Esophagus squamous epithelium (tissue), 5 donors: ENCODE results near the gene DNAJC7. TPM values are rescaled to one million over a fixed set of nuclear protein-coding genes. Genes with fewer than 3 reads are reported as not detected.

Experiments
- DNase-seq: peaks from one replicate; lab custom pipeline; 2025; lab: John Stamatoyannopoulos, UW
- H3K27ac ChIP-seq, 4 donors: fragments of 200-600 bp; sonication (generic); one replicate each; pipeline ENCODE4 v1.5.1; 2016 to 2019; ENCODE audit warnings: mild to moderate bottlenecking in 1 of 4
- H3K27me3 ChIP-seq, 4 donors: fragments of 200-600 bp; sonication (generic); 1 replicate in 3 of 4; 2 replicates in 1 of 4; pipeline versions ENCODE4 v1.5.1 to v1.6.0; 2017 to 2021; ENCODE audit warnings: antibody characterized with exemption in 1 of 4
- H3K36me3 ChIP-seq, 3 donors: fragments of 200-600 bp; sonication (generic); one replicate each; pipeline ENCODE4 v1.5.1; 2016 to 2019
- H3K4me1 ChIP-seq, 3 donors: fragments of 200-600 bp; sonication (generic); one replicate each; pipeline ENCODE4 v1.5.1; 2017 to 2019
- H3K4me3 ChIP-seq, 4 donors: fragments of 200-600 bp; sonication (generic); 1 replicate in 3 of 4; 2 replicates in 1 of 4; pipeline ENCODE4 v1.5.1; 2016 to 2019; ENCODE audit warnings: mild to moderate bottlenecking in 2 of 4, moderate library complexity in 1 of 4
- H3K9me3 ChIP-seq, 3 donors: fragments of 200-600 bp; sonication (generic); one replicate each; pipeline ENCODE4 v1.5.1; 2016 to 2019
- POLR2A ChIP-seq, 4 donors: fragments of 450-650 bp; IDR thresholded peaks; one replicate each; pipeline ENCODE4 v1.6.1; 2017; ENCODE audit warnings: antibody characterized with exemption in 4 of 4, mild to moderate bottlenecking in 4 of 4, moderate library complexity in 3 of 4
- WGBS, 2 donors: methylation state at CpG; one replicate each; pipeline ENCODE4 v1.1.5; 2018; 5-methylcytosine and 5-hydroxymethylcytosine counted together
- intact Hi-C: fragments of 100-400 bp; cut with DNase I; formaldehyde crosslinking; loops from one replicate; pipeline ENCODE4 v1.15.0; 2022
- total RNA-seq, 4 donors: library from RNA; depleted of rRNA; stranded (reverse); fragments of >200 nt; gene quantifications; one replicate each; pipeline ENCODE4 v1.1.0, GENCODE V29; 2016
- TF ChIP-seq, protein P1 (sequence below), 6 experiments: fragments of 450-650 bp in 4 of 6; fragments of 200-600 bp in 2 of 6; sonication (generic) in 2 of 6; IDR thresholded peaks; one replicate each; pipeline ENCODE4 v1.5.1; 2016 to 2019; ENCODE audit warnings: antibody characterized with exemption in 6 of 6, mild to moderate bottlenecking in 4 of 6, moderate library complexity in 4 of 6
- donor health status: DM: yes; HTN: yes; CAD: no.

Gene DNAJC7
- total RNA-seq, 4 donors from 2014 or later, result 42.6 to 82.0 (median 67.2) TPM

- intact Hi-C loops, result no loop called here
- Histone ChIP-seq H3K36me3 (peaks cover 16 to 92% (median 46%) of the 10 kb centered on the region in 3 donors), H3K4me3 (no peak overlapping the region), H3K27ac (peak overlapping the region in 2 of 4 donors; percentile 88), H3K9me3 (no peaks in the 10 kb centered on the region), H3K27me3 (no peaks in the 10 kb centered on the region), H3K4me1 (peaks cover 65 to 98% (median 66%) of the 10 kb centered on the region in 3 donors)
- WGBS, 2 donors, result 83 to 92% methylated on average over 6 to 13 of the region's 18 CpGs
- TF ChIP-seq POLR2A (IDR thresholded peaks at IDR 0.05), result no peak
- TF ChIP-seq, protein P1, sequence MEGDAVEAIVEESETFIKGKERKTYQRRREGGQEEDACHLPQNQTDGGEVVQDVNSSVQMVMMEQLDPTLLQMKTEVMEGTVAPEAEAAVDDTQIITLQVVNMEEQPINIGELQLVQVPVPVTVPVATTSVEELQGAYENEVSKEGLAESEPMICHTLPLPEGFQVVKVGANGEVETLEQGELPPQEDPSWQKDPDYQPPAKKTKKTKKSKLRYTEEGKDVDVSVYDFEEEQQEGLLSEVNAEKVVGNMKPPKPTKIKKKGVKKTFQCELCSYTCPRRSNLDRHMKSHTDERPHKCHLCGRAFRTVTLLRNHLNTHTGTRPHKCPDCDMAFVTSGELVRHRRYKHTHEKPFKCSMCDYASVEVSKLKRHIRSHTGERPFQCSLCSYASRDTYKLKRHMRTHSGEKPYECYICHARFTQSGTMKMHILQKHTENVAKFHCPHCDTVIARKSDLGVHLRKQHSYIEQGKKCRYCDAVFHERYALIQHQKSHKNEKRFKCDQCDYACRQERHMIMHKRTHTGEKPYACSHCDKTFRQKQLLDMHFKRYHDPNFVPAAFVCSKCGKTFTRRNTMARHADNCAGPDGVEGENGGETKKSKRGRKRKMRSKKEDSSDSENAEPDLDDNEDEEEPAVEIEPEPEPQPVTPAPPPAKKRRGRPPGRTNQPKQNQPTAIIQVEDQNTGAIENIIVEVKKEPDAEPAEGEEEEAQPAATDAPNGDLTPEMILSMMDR (IDR thresholded peaks at IDR 0.05), result no peak
- DNase-seq, result no peak
Observed at GRCh38 chr17:41971721-41972523, 45.3 kb downstream of the DNAJC7 start.

- Histone ChIP-seq H3K27ac (no peak overlapping the region), H3K4me1 (peaks cover 57 to 94% (median 58%) of the 10 kb centered on the region in 3 donors), H3K4me3 (no peak overlapping the region), H3K9me3 (no peaks in the 10 kb centered on the region), H3K36me3 (peaks cover 11 to 81% (median 43%) of the 10 kb centered on the region in 3 donors), H3K27me3 (no peaks in the 10 kb centered on the region)
- TF ChIP-seq POLR2A (IDR thresholded peaks at IDR 0.05), result no peak
- TF ChIP-seq, protein P1 (IDR thresholded peaks at IDR 0.05), result no peak
- intact Hi-C loops, result no loop called here
- 66 to 86% methylated on average over 5 of the region's 5 CpGs for WGBS, 2 donors
- DNase-seq, result no peak
Observed at GRCh38 chr17:41970901-41971331, 46.3 kb downstream of the DNAJC7 start.

DNA sequence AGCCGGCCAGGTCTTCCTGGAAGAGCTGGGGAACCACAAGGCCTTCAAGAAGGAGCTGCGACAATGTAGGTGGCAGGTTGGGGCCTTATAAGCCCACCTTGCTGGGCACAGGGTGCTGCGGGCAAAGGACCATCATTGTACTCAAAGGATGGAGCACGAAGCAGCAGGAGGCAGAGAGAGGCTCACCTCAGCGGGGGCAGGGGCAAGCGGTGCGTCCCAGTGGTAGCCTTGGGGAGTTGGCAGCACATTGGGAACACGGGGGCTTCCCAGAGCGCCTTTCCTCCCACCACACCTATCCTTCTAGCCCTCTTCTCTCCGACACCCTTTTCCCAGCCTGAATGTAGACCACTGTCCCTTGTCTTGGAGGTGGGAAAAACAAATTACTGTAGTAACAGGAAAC, 48.6 kb downstream of the DNAJC7 start:
- H3K9me3 ChIP-seq, result no peaks in the 10 kb centered on the region
- no peak for DNase-seq
- intact Hi-C loops, result loop anchor here (5.0 kb wide), 1 partner anchor 44 kb away; no protein-coding TSS in a partner anchor
- H3K27ac ChIP-seq, result no peak overlapping the region
- peaks cover 0 to 59% (median 29%) of the 10 kb centered on the region in 3 donors for H3K36me3 ChIP-seq
- WGBS, 2 donors, result 82 to 87% methylated on average over 3 to 4 of the region's 10 CpGs
- TF ChIP-seq POLR2A (IDR thresholded peaks at IDR 0.05), result no peak
- TF ChIP-seq, protein P1 (IDR thresholded peaks at IDR 0.05), result no peak
- H3K27me3 ChIP-seq, result no peaks in the 10 kb centered on the region
- peaks cover 41 to 85% (median 53%) of the 10 kb centered on the region in 3 donors for H3K4me1 ChIP-seq
- H3K4me3 ChIP-seq, result peak overlapping the region in 1 of 4 donors; percentile 96

DNA sequence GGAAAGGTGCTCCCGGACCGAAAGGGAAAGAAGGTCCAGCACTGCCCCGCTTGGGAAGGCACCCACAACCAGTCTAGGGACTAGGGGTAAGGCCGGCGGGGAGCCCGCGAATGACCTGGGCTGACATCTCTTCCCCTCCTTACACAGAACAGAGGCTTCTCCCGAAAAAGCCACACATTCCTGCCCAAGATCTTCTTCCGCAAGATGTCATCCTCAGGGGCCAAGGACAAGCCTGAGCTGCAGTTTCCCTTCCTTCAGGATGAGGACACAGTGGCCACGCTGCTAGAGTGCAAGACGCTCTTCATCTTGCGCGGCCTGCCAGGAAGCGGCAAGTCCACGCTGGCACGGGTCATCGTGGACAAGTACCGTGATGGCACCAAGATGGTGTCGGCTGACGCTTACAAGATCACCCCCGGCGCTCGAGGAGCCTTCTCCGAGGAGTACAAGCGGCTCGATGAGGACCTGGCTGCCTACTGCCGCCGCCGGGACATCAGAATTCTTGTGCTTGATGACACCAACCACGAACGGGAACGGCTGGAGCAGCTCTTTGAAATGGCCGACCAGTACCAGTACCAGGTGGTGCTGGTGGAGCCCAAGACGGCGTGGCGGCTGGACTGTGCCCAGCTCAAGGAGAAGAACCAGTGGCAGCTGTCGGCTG, 49.2 kb downstream of the DNAJC7 start:
- H3K4me1 ChIP-seq, result peaks cover 34 to 80% (median 48%) of the 10 kb centered on the region in 3 donors
- WGBS, 2 donors, result 74% methylated on average over 13 of the region's 37 CpGs; no CpG with 5 or more reads in 1 of the 2 donors
- H3K4me3 ChIP-seq, result peak overlapping the region; percentile 77 to 96 (median 91)
- intact Hi-C loops, result loop anchor here (5.0 kb wide), 1 partner anchor 44 kb away; no protein-coding TSS in a partner anchor
- no peaks in the 10 kb centered on the region for H3K27me3 ChIP-seq
- no peaks in the 10 kb centered on the region for H3K9me3 ChIP-seq
- H3K27ac ChIP-seq, result peak overlapping the region; percentile 90 to 97 (median 94)
- DNase-seq, result no peak
- no peak for TF ChIP-seq POLR2A (IDR thresholded peaks at IDR 0.05)
- TF ChIP-seq, protein P1 (IDR thresholded peaks at IDR 0.05), result no peak
- H3K36me3 ChIP-seq, result peaks cover 0 to 53% (median 23%) of the 10 kb centered on the region in 3 donors
